Astrocyte (in vitro differentiated cells and primary cell): ENCODE measurements around the gene MIF. TPM values are rescaled to one million over a fixed set of nuclear protein-coding genes. Genes with fewer than 3 reads are reported as not detected.

Source experiments
- DNase-seq: peaks from one replicate; pipeline ENCODE4 v3.0.0-alpha.2; 2010; ENCODE audit warnings: low read depth
- FAIRE-seq: peaks from 2 replicates; lab custom pipeline; 2011; peaks lifted over from hg19 to GRCh38; lab: Jason Lieb, UNC
- H2AFZ ChIP-seq: 2 replicates; pipeline ENCODE4 v1.6.0; 2012; ENCODE audit warnings: low read depth, low read length, inconsistent platforms
- H3K27ac ChIP-seq: 2 replicates; pipeline ENCODE4 v1.5.1; 2011; ENCODE audit warnings: low read depth, low read length, inconsistent platforms
- H3K27me3 ChIP-seq: 2 replicates; pipeline ENCODE4 v1.6.0; 2011; ENCODE audit warnings: low read length, inconsistent platforms; ENCODE audit not compliant: insufficient read depth
- H3K36me3 ChIP-seq: 2 replicates; pipeline ENCODE4 v1.5.1; 2011; ENCODE audit warnings: low read length, inconsistent platforms; ENCODE audit not compliant: insufficient read depth
- H3K4me1 ChIP-seq: 2 replicates; pipeline ENCODE4 v1.5.1; 2011; ENCODE audit warnings: low read length, inconsistent platforms; ENCODE audit not compliant: insufficient read depth
- H3K4me2 ChIP-seq: 2 replicates; pipeline ENCODE4 v1.6.0; 2012; ENCODE audit warnings: low read length, inconsistent platforms
- H3K4me3 ChIP-seq: 2 replicates; pipeline ENCODE4 v1.5.1; 2011; ENCODE audit warnings: low read depth, mild to moderate bottlenecking, low read length, inconsistent platforms; ENCODE audit not compliant: insufficient read depth
- H3K79me2 ChIP-seq: 2 replicates; pipeline ENCODE4 v1.6.0; 2012; ENCODE audit warnings: mild to moderate bottlenecking, low read length, inconsistent platforms; ENCODE audit not compliant: insufficient read depth
- H3K9ac ChIP-seq: 2 replicates; pipeline ENCODE4 v1.6.0; 2012; ENCODE audit warnings: mild to moderate bottlenecking, low read length, inconsistent platforms
- H3K9me3 ChIP-seq: 2 replicates; pipeline ENCODE4 v1.5.1; 2012; ENCODE audit warnings: low read depth, mild to moderate bottlenecking, low read length, inconsistent platforms; ENCODE audit not compliant: insufficient read depth
- H4K20me1 ChIP-seq: 2 replicates; pipeline ENCODE4 v1.6.0; 2012; ENCODE audit warnings: low read length, inconsistent platforms; ENCODE audit not compliant: insufficient read depth
- H3K27ac Mint-ChIP-seq: one replicate; pipeline ENCODE4 v1.8.0; 2021; ENCODE audit warnings: mild to moderate bottlenecking, mixed read lengths; ENCODE audit not compliant: unreplicated experiment
- H3K27me3 Mint-ChIP-seq: one replicate; pipeline ENCODE4 v1.8.0; 2021; ENCODE audit warnings: low read depth, mixed read lengths; ENCODE audit not compliant: unreplicated experiment
- H3K36me3 Mint-ChIP-seq: one replicate; pipeline ENCODE4 v1.8.0; 2021; ENCODE audit warnings: low read depth, mixed read lengths; ENCODE audit not compliant: unreplicated experiment
- H3K4me1 Mint-ChIP-seq: one replicate; pipeline ENCODE4 v1.8.0; 2021; ENCODE audit warnings: low read depth, mixed read lengths; ENCODE audit not compliant: unreplicated experiment
- H3K4me3 Mint-ChIP-seq: one replicate; pipeline ENCODE4 v1.8.0; 2021; ENCODE audit warnings: mild to moderate bottlenecking, moderate library complexity, mixed read lengths; ENCODE audit not compliant: unreplicated experiment
- H3K9me3 Mint-ChIP-seq: one replicate; pipeline ENCODE4 v1.8.0; 2021; ENCODE audit warnings: mild to moderate bottlenecking, mixed read lengths; ENCODE audit not compliant: unreplicated experiment
- CTCF ChIP-seq: IDR thresholded peaks from 2 replicates; pipeline ENCODE4 v1.5.1; 2011; ENCODE audit warnings: low read depth, mild to moderate bottlenecking, inconsistent platforms, low read length, moderate library complexity; ENCODE audit not compliant: insufficient read depth
- EZH2 ChIP-seq: IDR thresholded peaks from 2 replicates; pipeline ENCODE4 v1.6.1; 2012; ENCODE audit warnings: mild to moderate bottlenecking, low read length, inconsistent platforms; ENCODE audit not compliant: insufficient read depth
- total RNA-seq: library from RNA; stranded (reverse); gene quantifications from 2 replicates; pipeline ENCODE4 v1.2.1, GENCODE V29; 2021

MIF gene
- total RNA-seq, 1 donor from 2014 or later: 906 TPM

- no peaks in the 10 kb centered on the region for H3K9me3 ChIP-seq
- H3K4me3 Mint-ChIP-seq: no peak overlapping the region
- peaks cover 7% of the 10 kb centered on the region for H3K4me1 ChIP-seq
- no peaks in the 10 kb centered on the region for H3K9me3 Mint-ChIP-seq
- peaks cover 12% of the 10 kb centered on the region for H3K36me3 Mint-ChIP-seq
- peaks cover 6% of the 10 kb centered on the region for H3K36me3 ChIP-seq
- H3K27ac ChIP-seq: no peak overlapping the region
- peaks cover 20% of the 10 kb centered on the region for H4K20me1 ChIP-seq
- H3K4me1 Mint-ChIP-seq: peaks cover 9% of the 10 kb centered on the region
- H3K27ac Mint-ChIP-seq: no peak overlapping the region
- no peak overlapping the region for H3K4me3 ChIP-seq
- DNase-seq: no peak
- FAIRE-seq: no peak
- H3K79me2 ChIP-seq: peaks cover 2% of the 10 kb centered on the region
- no peak overlapping the region for H2AFZ ChIP-seq
- H3K4me2 ChIP-seq: no peak overlapping the region
- peaks cover 4% of the 10 kb centered on the region for H3K27me3 Mint-ChIP-seq
- H3K27me3 ChIP-seq: no peaks in the 10 kb centered on the region
- no peak overlapping the region for H3K9ac ChIP-seq
- no peak for TF ChIP-seq CTCF
- TF ChIP-seq EZH2: no peak
Observed at GRCh38 chr22:23901600-23901999, 7.4 kb downstream of the MIF start.

- TF ChIP-seq EZH2: no peak
- no peak for TF ChIP-seq CTCF
- FAIRE-seq (no peak), DNase-seq (peak; percentile 18)
- H3K27me3 Mint-ChIP-seq: peaks cover 6% of the 10 kb centered on the region
- Histone ChIP-seq H3K79me2 (no peaks in the 10 kb centered on the region), H3K27me3 (no peaks in the 10 kb centered on the region), H3K4me3 (no peak overlapping the region), H3K9ac (no peak overlapping the region), H2AFZ (no peak overlapping the region), H3K9me3 (no peaks in the 10 kb centered on the region), H3K4me1 (peaks cover 7% of the 10 kb centered on the region), H3K36me3 (no peaks in the 10 kb centered on the region), H4K20me1 (peaks cover 3% of the 10 kb centered on the region), H3K27ac (no peak overlapping the region), H3K4me2 (no peak overlapping the region)
- H3K27ac Mint-ChIP-seq: peak overlapping the region; percentile 44
- H3K4me3 Mint-ChIP-seq: no peak overlapping the region
- no peaks in the 10 kb centered on the region for H3K4me1 Mint-ChIP-seq
- peaks cover 6% of the 10 kb centered on the region for H3K36me3 Mint-ChIP-seq
- H3K9me3 Mint-ChIP-seq: no peaks in the 10 kb centered on the region
Observed at GRCh38 chr22:23903328-23903971, 9.3 kb downstream of the MIF start.

GRCh38 chr22:23904573-23905254 is 10.5 kb downstream of the MIF start:
- Mint-ChIP-seq H3K27ac (no peak overlapping the region), H3K4me3 (no peak overlapping the region), H3K27me3 (peaks cover 6% of the 10 kb centered on the region), H3K4me1 (peaks cover 7% of the 10 kb centered on the region), H3K36me3 (peaks cover 7% of the 10 kb centered on the region), H3K9me3 (no peaks in the 10 kb centered on the region)
- no peaks in the 10 kb centered on the region for H4K20me1 ChIP-seq
- no peak overlapping the region for H3K4me3 ChIP-seq
- DNase-seq (no peak), FAIRE-seq (no peak)
- no peak overlapping the region for H3K27ac ChIP-seq
- TF ChIP-seq EZH2 (no peak), CTCF (no peak)
- no peaks in the 10 kb centered on the region for H3K79me2 ChIP-seq
- no peak overlapping the region for H2AFZ ChIP-seq
- H3K36me3 ChIP-seq: no peaks in the 10 kb centered on the region
- no peaks in the 10 kb centered on the region for H3K9me3 ChIP-seq
- peaks cover 7% of the 10 kb centered on the region for H3K4me1 ChIP-seq
- no peak overlapping the region for H3K9ac ChIP-seq
- no peak overlapping the region for H3K4me2 ChIP-seq
- H3K27me3 ChIP-seq: no peaks in the 10 kb centered on the region
